ENCODE results near the gene OR4M2.
"Not testable (repeated sequence)": the region's sequence is repeated elsewhere in the genome, so short reads cannot be mapped to it uniquely, and the experiment has no call there.

Gene OR4M2

GRCh38 chr15:22080227-22080626 is at the start of gene OR4M2:
Gene OR4M2, plus strand, starts transcription at chr15:22080527. Its CDS starts 98 bp downstream, at chr15:22080625.
- not testable (repeated sequence) for H3K4me3 ChIP-seq (replicated peaks in 1 of 2; ENCODE audit: low read depth in 2 of 2, low read length in 2 of 2); DNase-seq (ENCODE audit: low read depth in 2 of 2)

GRCh38 chr15:22069267-22069666 is 11.1 kb upstream of the OR4M2 start:
- DNase-seq (ENCODE audit: low read depth in 2 of 2); H3K4me3 ChIP-seq (replicated peaks in 1 of 2; ENCODE audit: low read depth in 2 of 2, low read length in 2 of 2): not testable (repeated sequence)

DNA sequence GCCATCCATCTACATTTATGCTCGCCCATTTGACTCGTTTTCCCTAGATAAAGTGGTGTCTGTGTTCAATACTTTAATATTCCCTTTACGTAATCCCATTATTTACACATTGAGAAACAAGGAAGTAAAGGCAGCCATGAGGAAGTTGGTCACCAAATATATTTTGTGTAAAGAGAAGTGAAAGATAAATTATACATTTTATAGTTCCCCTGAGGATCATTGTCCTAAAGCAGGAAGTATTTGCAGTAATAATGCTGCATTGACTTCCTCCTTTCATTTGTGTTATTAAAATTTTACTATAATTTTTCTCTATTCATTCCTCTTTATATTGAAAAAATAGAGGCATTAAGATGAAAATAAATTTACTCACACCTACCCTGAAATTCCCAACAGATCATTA is 1.1 kb downstream of the OR4M2 start:
- DNase-seq (ENCODE audit: low read depth in 2 of 2); H3K4me3 ChIP-seq (replicated peaks in 1 of 2; ENCODE audit: low read depth in 2 of 2, low read length in 2 of 2): not testable (repeated sequence)

DNA sequence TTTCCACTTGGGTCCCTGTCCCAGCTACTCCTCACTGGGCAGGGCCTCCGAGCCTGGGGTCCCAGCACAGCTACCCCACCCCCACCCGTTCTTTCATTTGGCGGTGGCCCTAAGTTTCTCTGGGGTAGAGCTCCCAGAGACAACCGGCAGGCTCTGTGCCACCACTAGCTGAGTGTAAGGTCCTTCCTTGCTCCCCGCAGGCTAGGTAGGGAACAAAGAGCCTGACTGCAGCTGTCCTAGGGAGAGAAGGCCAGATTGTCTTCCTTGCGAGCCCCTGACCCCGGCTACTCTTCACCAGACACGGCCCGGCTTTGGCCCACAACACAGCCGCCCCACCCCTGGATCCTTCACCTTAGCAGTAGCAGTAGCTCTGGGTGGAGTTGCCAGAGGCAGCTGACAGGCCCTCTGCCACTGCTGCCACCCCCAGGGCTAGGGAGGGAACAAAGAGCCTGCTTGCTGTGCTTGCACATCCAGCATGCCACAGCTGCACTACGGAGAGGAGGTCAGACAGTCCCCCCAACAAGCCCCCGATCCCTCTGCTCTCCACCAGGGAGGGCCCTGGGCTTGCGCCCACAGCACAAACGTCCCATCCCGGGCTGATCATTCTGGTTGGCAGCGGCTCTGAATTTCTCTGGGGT is 18.4 kb downstream of the OR4M2 start:
- not testable (repeated sequence) for H3K4me3 ChIP-seq (replicated peaks in 1 of 2; ENCODE audit: low read depth in 2 of 2, low read length in 2 of 2); DNase-seq (ENCODE audit: low read depth in 2 of 2)

GRCh38 chr15:22099289-22099891 is 19.1 kb downstream of the OR4M2 start:
- DNase-seq (ENCODE audit: low read depth in 2 of 2), result not testable (repeated sequence)

DNA sequence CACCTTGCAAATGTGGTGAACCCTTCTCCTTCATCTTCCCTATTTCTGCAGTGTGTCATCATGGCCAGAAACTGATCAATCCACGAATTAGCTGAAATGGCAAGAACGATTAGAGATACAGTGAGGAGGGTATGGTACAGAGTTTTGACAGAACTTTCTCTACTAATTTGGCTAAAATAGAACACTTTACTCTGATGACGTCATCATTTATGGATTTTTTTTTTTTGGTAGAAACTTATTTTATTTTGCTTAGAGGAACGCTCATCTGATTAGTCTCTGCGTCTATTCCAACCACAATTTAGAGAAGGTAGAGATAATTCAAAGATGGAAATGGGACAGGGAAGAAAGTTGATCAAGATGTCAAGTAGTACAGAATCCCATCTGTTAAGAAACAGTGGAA is 41.7 kb downstream of the OR4M2 start:
- not testable (repeated sequence) for DNase-seq (ENCODE audit: low read depth in 2 of 2); H3K4me3 ChIP-seq (replicated peaks in 1 of 2; ENCODE audit: low read depth in 2 of 2, low read length in 2 of 2)

More at GRCh38 chr15:22099289-22099891, 19.1 kb downstream of the OR4M2 start:
- not testable (repeated sequence) for H3K4me3 ChIP-seq (replicated peaks in 1 of 2; ENCODE audit: low read depth in 2 of 2, low read length in 2 of 2)

Data from cardiac fibroblast (primary cell).